ENCODE data around the gene CFD. TPM values are rescaled to one million over a fixed set of nuclear protein-coding genes. Genes with fewer than 3 reads are reported as not detected.
A peak's percentile ranks its signal among the peaks of the same experiment; 100 is the strongest.

CFD gene
- polyA plus RNA-seq, 1 experiment, result 0.77 TPM

DNA sequence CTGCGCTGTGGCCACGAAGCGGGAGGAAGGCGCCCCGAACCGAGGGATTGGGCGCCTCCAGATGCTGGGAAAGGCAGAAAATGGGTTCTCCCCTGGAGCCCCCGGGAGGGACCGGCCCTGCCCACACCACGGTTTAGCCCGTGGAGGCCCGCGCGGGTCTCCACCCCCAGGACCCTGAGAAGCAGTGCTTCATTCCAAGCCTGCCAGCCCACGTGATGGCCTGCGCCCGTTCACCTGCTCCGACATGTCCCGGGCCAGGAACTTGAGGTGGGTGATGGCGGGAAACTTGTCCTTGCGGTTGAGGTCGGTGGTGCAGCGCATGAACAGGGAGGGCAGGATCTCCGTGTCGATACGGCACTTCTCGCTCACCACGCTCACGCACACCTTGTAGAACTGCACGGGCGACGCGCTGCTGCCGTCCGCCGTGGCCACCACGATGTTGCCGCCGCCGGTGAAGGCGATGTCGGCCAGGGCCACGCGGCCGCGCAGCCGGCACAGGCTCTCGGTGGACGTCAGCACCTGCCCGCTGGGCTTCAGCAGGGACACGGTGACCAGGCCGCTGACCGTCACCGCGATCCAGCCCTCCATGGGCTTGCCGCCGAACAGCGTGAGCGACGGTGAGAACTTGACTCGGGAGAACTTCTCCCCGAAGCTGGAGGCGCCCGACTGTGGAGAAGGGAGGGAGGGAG, 26.2 kb downstream of the CFD start:
- ChIA-PET POLR2A (no interaction called here), CTCF (no interaction called here)
- no peak for DNase-seq (ENCODE audit: low read depth)
- Histone ChIP-seq H3K27me3 (ENCODE audit: control insufficient read depth, insufficient read depth, low read length) (no peaks in the 10 kb centered on the region), H3K4me3 (ENCODE audit: low read depth, low read length) (no peak overlapping the region), H3K36me3 (ENCODE audit: control insufficient read depth, insufficient read depth, low read length) (peaks cover 54% of the 10 kb centered on the region)
- TF ChIP-seq, protein P1, sequence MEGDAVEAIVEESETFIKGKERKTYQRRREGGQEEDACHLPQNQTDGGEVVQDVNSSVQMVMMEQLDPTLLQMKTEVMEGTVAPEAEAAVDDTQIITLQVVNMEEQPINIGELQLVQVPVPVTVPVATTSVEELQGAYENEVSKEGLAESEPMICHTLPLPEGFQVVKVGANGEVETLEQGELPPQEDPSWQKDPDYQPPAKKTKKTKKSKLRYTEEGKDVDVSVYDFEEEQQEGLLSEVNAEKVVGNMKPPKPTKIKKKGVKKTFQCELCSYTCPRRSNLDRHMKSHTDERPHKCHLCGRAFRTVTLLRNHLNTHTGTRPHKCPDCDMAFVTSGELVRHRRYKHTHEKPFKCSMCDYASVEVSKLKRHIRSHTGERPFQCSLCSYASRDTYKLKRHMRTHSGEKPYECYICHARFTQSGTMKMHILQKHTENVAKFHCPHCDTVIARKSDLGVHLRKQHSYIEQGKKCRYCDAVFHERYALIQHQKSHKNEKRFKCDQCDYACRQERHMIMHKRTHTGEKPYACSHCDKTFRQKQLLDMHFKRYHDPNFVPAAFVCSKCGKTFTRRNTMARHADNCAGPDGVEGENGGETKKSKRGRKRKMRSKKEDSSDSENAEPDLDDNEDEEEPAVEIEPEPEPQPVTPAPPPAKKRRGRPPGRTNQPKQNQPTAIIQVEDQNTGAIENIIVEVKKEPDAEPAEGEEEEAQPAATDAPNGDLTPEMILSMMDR (IDR thresholded peaks at IDR 0.05; ENCODE audit: insufficient read depth, low read depth, low read length), result no peak

DNA sequence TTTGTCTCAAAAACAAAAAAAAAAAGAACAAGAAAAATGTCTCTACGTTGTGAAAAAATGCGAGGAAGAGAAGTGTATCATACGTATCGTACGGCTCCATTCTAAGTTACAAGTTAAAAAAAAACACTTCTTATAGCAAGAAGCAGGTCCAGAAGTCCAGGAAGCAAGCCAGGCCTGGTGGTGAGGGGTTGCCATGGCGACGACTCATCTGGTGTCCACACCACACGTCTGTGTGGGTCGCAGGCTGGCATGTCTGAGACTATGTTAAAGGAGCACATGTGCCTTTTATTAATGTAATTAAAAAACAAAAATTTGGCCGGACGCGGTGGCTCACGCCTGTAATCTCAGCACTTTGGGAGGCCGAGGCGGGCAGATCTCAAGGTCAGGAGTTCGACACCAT, 27.6 kb downstream of the CFD start:
- TF ChIP-seq, protein P1 (IDR thresholded peaks at IDR 0.05; ENCODE audit: insufficient read depth, low read depth, low read length), result no peak
- ChIA-PET CTCF (no interaction called here), POLR2A (no interaction called here)
- H3K27me3 ChIP-seq (ENCODE audit: control insufficient read depth, insufficient read depth, low read length), result no peaks in the 10 kb centered on the region
- peak; percentile 83 for DNase-seq (ENCODE audit: low read depth)
- peaks cover 45% of the 10 kb centered on the region for H3K36me3 ChIP-seq (ENCODE audit: control insufficient read depth, insufficient read depth, low read length)
- H3K4me3 ChIP-seq (ENCODE audit: low read depth, low read length), result no peak overlapping the region

DNA sequence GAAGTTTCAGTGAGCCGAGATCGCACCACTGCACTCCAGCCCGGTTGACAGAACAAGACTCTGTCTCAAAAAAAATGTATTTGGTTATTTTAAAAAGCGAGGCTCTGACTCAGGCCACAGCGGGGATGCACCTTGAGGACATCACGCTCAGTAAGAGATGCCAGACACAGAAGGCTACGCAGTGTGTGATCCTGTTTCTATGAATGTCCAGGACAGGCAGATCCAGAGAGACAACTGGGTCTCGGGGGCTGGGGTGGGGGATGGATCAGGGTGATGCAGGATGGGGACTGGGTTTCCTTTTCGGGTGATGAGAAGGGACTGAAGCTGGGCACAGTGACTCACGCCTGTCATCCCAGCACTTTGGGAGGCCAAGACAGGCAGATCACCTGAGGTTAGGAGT, 28.1 kb downstream of the CFD start:
- TF ChIP-seq, protein P1 (IDR thresholded peaks at IDR 0.05; ENCODE audit: insufficient read depth, low read depth, low read length), result no peak
- ChIA-PET CTCF (no interaction called here), POLR2A (no interaction called here)
- H3K36me3 ChIP-seq (ENCODE audit: control insufficient read depth, insufficient read depth, low read length), result peaks cover 41% of the 10 kb centered on the region
- no peak overlapping the region for H3K4me3 ChIP-seq (ENCODE audit: low read depth, low read length)
- H3K27me3 ChIP-seq (ENCODE audit: control insufficient read depth, insufficient read depth, low read length), result no peaks in the 10 kb centered on the region
- DNase-seq (ENCODE audit: low read depth), result no peak

DNA sequence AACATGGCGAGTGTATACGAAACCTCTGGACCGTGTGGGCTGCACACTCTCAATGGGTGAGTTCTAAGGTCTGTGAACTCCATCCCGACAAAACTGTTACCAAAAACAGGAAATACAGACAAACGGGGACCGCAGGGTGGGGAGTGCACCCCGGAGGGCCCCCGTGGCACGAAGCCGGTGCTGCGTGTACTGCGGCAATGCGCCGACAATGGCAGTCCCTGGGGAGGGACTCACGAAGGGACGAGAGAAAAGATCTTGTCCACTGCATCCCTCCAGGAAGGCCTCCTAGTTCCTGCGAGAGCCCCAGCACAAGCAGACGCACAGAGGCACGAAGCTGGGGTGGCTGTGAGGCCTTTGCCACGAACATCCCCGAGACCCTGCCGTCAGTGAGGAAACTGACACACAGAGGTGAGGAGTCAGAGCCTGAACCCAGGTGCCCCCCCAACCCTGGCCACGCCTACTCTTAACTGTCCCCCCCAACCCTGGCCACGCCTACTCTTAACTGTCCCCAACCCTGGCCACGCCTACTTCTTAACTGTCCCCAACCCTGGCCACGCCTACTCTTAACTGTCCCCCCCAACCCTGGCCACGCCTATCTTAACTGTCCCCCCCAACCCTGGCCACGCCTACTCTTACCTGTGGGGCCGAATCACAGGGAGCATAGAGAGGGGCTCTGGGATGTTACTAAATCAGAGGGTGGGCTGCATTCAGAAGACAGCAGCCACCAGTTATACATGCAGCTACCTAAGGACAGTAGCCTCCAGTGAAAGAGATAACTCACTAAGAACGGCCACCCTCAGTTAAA, 29.3 kb downstream of the CFD start:
- CTCF ChIA-PET, result no interaction called here
- DNase-seq (ENCODE audit: low read depth), result no peak
- peaks cover 36% of the 10 kb centered on the region for H3K36me3 ChIP-seq (ENCODE audit: control insufficient read depth, insufficient read depth, low read length)
- POLR2A ChIA-PET, result no interaction called here
- no peaks in the 10 kb centered on the region for H3K27me3 ChIP-seq (ENCODE audit: control insufficient read depth, insufficient read depth, low read length)
- H3K4me3 ChIP-seq (ENCODE audit: low read depth, low read length), result no peak overlapping the region
- TF ChIP-seq, protein P1 (IDR thresholded peaks at IDR 0.05; ENCODE audit: insufficient read depth, low read depth, low read length), result no peak

DNA sequence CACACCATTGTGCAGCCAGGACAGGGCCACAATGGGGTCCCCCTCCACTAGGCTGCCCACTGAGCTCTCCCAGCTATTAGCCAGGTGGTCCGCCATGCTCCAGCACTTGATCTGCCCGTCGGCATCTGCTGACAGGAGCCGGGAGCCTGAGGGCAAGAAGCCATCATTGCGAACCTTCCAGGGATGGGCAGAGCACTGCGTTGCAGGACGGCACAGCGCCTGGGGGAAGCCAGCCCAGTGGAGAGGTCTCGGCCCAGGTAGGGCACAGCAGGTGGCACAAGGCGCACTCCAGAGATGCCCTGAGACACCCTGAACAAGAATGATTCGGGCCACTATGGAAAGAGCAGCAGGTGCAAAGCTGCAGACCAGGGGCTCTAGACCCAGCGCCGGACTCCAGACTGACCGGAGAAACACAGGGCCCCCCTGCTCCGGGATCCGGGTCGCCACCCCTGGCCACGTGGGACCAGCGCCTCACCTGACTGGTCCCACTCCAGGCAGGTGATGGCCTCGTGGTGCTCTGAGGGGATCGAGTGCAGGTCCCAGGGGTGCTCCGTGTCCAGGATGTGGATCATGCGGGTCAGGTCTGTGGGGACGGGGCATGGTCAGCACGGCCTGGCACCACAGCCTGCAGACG, 30.3 kb downstream of the CFD start:
- POLR2A ChIA-PET, result no interaction called here

More for the DNA sequence above, 30.3 kb downstream of the CFD start:
- TF ChIP-seq, protein P1 (IDR thresholded peaks at IDR 0.05; ENCODE audit: insufficient read depth, low read depth, low read length), result no peak
- CTCF ChIA-PET, result no interaction called here
- no peak for DNase-seq (ENCODE audit: low read depth)
- Histone ChIP-seq H3K27me3 (ENCODE audit: control insufficient read depth, insufficient read depth, low read length) (no peaks in the 10 kb centered on the region), H3K36me3 (ENCODE audit: control insufficient read depth, insufficient read depth, low read length) (peaks cover 30% of the 10 kb centered on the region), H3K4me3 (ENCODE audit: low read depth, low read length) (no peak overlapping the region)
